ENCODE results near the gene SERPINI2.

DNA sequence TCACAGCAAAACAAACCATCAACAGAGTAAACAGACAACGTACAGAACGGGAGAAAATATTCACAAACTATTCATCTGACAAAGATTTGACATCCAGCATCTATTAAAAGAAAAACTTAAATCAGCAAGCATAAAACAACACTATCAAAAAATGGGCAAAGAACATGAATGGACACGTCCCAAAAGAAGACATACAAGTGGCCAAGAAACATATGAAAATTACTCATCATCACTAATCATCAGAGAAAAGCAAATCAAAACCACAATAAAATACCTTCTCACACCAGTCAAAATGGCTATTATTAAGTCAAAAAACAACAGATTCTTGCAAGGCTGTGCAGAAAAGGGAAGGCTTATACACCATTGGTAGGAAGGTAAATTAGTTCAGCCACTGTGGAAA is 13.7 kb upstream of the SERPINI2 start:
- TF ChIP-seq POLR2A (IDR thresholded peaks at IDR 0.05): no peak
- TF ChIP-seq, protein P1, sequence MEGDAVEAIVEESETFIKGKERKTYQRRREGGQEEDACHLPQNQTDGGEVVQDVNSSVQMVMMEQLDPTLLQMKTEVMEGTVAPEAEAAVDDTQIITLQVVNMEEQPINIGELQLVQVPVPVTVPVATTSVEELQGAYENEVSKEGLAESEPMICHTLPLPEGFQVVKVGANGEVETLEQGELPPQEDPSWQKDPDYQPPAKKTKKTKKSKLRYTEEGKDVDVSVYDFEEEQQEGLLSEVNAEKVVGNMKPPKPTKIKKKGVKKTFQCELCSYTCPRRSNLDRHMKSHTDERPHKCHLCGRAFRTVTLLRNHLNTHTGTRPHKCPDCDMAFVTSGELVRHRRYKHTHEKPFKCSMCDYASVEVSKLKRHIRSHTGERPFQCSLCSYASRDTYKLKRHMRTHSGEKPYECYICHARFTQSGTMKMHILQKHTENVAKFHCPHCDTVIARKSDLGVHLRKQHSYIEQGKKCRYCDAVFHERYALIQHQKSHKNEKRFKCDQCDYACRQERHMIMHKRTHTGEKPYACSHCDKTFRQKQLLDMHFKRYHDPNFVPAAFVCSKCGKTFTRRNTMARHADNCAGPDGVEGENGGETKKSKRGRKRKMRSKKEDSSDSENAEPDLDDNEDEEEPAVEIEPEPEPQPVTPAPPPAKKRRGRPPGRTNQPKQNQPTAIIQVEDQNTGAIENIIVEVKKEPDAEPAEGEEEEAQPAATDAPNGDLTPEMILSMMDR (IDR thresholded peaks at IDR 0.05 in 4 of 5, conservative IDR thresholded peaks at IDR 0.05 in 1 of 5): no peak
